ENCODE results near the gene PIK3AP1.

Gene PIK3AP1

GRCh38 chr10:96675846-96676245 lies 44.5 kb downstream of the PIK3AP1 start:
- no peaks in the 10 kb centered on the region for H3K27me3 ChIP-seq
- H3K4me1 ChIP-seq (ENCODE audit: control insufficient read depth in 1 of 2, insufficient read depth in 1 of 2, low read depth in 1 of 2, low read length in 1 of 2): peaks cover 64 to 70% of the 10 kb centered on the region in 2 experiments
- peak overlapping the region; percentile 95 for H3K27ac ChIP-seq

GRCh38 chr10:96673318-96674099 lies 46.8 kb downstream of the PIK3AP1 start:
- Histone ChIP-seq H3K4me3 (ENCODE audit: low read depth in 1 of 2, low read length in 1 of 2) (peak overlapping the region; percentile 55 to 63), H3K36me3 (peaks cover 4% of the 10 kb centered on the region), H3K9me3 (no peaks in the 10 kb centered on the region), H3K4me1 (ENCODE audit: control insufficient read depth in 1 of 2, insufficient read depth in 1 of 2, low read depth in 1 of 2, low read length in 1 of 2) (peaks cover 83 to 89% of the 10 kb centered on the region in 2 experiments), H3K27me3 (no peaks in the 10 kb centered on the region), H3K27ac (peak overlapping the region; percentile 95)
- no peak for TF ChIP-seq CTCF (IDR thresholded peaks at IDR 0.05)

More at GRCh38 chr10:96675846-96676245, 44.5 kb downstream of the PIK3AP1 start:
- Histone ChIP-seq H3K36me3 (no peaks in the 10 kb centered on the region), H3K4me3 (ENCODE audit: low read depth in 1 of 2, low read length in 1 of 2) (no peak overlapping the region), H3K9me3 (no peaks in the 10 kb centered on the region)
- no peak for TF ChIP-seq CTCF (IDR thresholded peaks at IDR 0.05)

- peak overlapping the region; percentile 95 for H3K27ac ChIP-seq
- peaks cover 4% of the 10 kb centered on the region for H3K36me3 ChIP-seq
- H3K27me3 ChIP-seq: no peaks in the 10 kb centered on the region
- TF ChIP-seq CTCF (IDR thresholded peaks at IDR 0.05): no peak
- H3K4me1 ChIP-seq (ENCODE audit: control insufficient read depth in 1 of 2, insufficient read depth in 1 of 2, low read depth in 1 of 2, low read length in 1 of 2): peaks cover 83 to 87% of the 10 kb centered on the region in 2 experiments
- H3K4me3 ChIP-seq (ENCODE audit: low read depth in 1 of 2, low read length in 1 of 2): peak overlapping the region; percentile 55 to 63
- no peaks in the 10 kb centered on the region for H3K9me3 ChIP-seq
Measured at GRCh38 chr10:96672481-96673175, 47.7 kb downstream of the PIK3AP1 start.

- Histone ChIP-seq H3K4me1 (ENCODE audit: control insufficient read depth in 1 of 2, insufficient read depth in 1 of 2, low read depth in 1 of 2, low read length in 1 of 2) (peaks cover 74 to 85% of the 10 kb centered on the region in 2 experiments), H3K27ac (peak overlapping the region; percentile 95), H3K36me3 (peaks cover 4% of the 10 kb centered on the region), H3K27me3 (no peaks in the 10 kb centered on the region), H3K4me3 (ENCODE audit: low read depth in 1 of 2, low read length in 1 of 2) (no peak overlapping the region), H3K9me3 (no peaks in the 10 kb centered on the region)
- no peak for TF ChIP-seq CTCF (IDR thresholded peaks at IDR 0.05)
Measured at GRCh38 chr10:96671211-96671890, 49.0 kb downstream of the PIK3AP1 start.

- H3K4me1 ChIP-seq (ENCODE audit: control insufficient read depth in 1 of 2, insufficient read depth in 1 of 2, low read depth in 1 of 2, low read length in 1 of 2): peaks cover 69 to 80% of the 10 kb centered on the region in 2 experiments
- no peak for TF ChIP-seq CTCF (IDR thresholded peaks at IDR 0.05)
- peaks cover 4% of the 10 kb centered on the region for H3K36me3 ChIP-seq
- H3K9me3 ChIP-seq: no peaks in the 10 kb centered on the region
- H3K4me3 ChIP-seq (ENCODE audit: low read depth in 1 of 2, low read length in 1 of 2): no peak overlapping the region
- H3K27me3 ChIP-seq: no peaks in the 10 kb centered on the region
- H3K27ac ChIP-seq: peak overlapping the region; percentile 95
Measured at GRCh38 chr10:96670786-96671185, 49.5 kb downstream of the PIK3AP1 start.

Data from neutrophil (primary cell).